ENCODE results near the gene ELN.
A peak's percentile ranks its signal among the peaks of the same experiment; 100 is the strongest.

The ELN gene

GRCh38 chr7:74061840-74062539 lies 34.0 kb downstream of the ELN start:
- peak; percentile 94 for DNase-seq (ENCODE audit: low read depth)

DNA sequence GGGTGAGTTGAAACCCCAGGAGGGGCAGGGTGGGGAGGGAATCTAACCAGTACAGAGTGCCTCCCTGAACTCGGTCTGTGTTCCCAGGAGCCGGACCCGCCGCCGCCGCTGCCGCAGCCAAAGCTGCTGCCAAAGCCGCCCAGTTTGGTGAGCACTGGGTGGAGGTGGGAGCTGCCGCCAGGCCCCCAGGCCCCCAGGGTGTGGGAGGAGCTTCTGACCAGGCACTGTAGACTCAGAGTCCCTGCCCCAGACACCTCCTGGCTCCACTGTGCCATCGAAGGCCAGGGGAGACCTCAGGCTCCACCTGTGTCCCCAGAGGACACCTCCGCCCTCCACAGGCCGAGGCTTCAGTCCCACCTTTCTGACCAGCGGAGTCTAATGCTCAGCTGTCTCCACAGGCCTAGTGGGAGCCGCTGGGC lies 35.3 kb downstream of the ELN start:
- no peak for DNase-seq (ENCODE audit: low read depth)

DNA sequence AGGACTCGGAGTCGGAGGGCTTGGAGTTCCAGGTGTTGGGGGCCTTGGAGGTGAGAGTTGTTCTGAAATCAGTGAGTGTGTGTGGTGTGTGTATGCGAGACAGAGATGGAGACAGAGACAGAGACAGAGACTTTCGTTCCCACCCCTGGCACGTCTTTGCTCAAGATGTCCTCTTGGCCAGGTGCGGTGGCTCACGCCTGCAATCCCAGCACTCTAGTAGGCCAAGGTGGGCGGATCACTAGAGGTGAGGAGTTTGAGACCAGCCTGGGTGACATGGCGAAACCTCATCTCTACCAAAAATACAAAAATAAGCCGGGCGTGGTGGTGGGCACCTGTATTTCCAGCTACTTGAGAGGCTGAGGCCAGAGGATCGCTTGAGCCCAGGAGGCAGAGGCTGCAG lies 35.7 kb downstream of the ELN start:
- DNase-seq (ENCODE audit: low read depth): no peak

- no peak for DNase-seq (ENCODE audit: low read depth)
Measured at GRCh38 chr7:74064696-74065095, 36.7 kb downstream of the ELN start.

- no peak for DNase-seq (ENCODE audit: low read depth)
Measured at GRCh38 chr7:74066626-74067025, 38.7 kb downstream of the ELN start.

DNA sequence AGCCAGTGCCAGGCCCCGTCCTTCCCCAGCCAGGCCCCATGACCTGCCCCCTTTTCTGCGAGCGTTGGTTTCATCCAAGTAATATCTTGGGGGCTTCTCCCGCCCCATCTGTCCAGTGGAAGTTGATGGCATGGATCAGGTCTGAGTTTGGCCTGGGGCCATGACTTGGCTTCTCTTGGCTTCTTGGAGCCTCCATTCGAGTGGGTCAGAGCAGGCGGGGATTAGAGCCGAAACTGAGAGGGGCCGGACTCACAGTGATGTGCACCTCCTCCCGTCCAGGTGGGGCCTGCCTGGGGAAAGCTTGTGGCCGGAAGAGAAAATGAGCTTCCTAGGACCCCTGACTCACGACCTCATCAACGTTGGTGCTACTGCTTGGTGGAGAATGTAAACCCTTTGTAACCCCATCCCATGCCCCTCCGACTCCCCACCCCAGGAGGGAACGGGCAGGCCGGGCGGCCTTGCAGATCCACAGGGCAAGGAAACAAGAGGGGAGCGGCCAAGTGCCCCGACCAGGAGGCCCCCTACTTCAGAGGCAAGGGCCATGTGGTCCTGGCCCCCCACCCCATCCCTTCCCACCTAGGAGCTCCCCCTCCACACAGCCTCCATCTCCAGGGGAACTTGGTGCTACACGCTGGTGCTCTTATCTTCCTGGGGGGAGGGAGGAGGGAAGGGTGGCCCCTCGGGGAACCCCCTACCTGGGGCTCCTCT lies 40.6 kb downstream of the ELN start:
- DNase-seq (ENCODE audit: low read depth): no peak

GRCh38 chr7:74069086-74069541 lies 41.1 kb downstream of the ELN start:
- no peak for DNase-seq (ENCODE audit: low read depth)

DNA sequence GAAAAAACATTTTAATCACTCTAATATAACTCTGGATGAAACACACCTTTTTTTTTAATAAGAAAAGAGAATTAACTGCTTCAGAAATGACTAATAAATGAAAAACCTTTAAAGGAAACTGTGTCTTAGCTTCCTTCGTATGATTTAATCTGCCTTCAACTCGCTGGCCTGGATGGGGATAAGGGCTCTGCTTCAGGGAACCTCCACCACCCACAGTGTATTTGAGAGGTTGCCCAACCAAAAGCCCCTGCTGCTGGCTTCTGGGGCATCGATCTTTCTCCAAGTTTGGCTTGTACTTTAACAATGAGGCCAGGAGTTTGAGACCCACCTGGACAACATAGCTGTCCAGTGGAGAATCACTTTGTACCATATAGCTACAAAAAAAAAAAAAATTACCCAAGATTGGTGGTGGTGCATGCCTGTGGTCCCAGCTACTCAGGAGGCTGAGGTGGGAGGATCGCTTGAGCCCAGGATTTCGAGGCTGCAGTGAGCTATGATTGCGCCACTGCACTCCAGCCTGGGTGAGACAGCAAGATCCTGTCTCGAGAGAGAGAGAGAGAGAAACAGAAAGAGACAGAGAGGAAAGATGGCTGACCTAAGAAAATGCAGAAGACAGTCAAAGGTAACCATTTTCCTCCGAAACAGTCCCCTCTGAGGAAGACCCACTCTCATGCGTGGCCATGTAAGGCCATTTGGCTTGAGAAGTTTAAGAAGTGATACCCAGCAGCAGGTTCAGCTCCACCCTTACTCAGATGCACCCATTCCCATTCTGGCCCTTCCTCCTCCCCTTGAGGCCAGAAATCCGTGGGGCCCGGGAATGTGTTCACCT lies 42.0 kb downstream of the ELN start:
- no peak for DNase-seq (ENCODE audit: low read depth)

DNA sequence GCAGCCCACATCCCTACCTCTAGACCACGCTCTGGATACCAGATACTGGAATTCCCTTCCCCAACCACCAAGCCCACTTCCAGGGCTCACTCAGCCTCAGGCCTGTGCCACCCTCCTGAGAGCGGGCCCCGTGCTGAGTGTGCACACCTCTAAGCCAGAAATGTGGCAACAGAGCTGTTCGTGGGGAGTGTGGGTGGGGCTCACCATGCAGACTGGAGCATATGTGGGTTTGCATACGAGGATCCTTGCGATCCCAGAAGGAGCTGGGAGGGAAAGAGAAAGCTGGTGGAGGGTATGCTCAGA lies 42.6 kb downstream of the ELN start:
- DNase-seq (ENCODE audit: low read depth): no peak

GRCh38 chr7:74071121-74071520 lies 43.1 kb downstream of the ELN start:
- DNase-seq (ENCODE audit: low read depth): no peak

- no peak for DNase-seq (ENCODE audit: low read depth)
Measured at GRCh38 chr7:74074770-74075169, 46.8 kb downstream of the ELN start.

DNA sequence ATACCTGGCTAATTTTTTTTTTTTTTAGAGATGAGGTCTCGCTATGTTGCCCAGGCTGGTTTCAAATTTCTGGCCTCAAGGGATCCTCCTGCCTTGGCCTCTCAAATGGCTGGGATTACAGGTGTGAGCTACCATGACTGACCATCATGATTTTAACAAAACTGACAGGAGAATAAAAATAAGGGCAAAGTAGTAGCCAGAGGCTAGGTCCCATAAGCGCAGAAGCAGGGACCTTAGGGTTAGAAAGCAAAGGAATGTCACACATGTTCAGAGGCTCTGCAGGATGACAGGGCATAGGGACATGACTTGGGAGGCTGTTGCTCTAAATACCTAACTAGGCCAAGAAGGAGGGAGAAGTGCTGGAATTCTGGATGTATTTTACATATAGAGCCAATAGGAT lies 50.5 kb downstream of the ELN start:
- DNase-seq (ENCODE audit: low read depth): no peak

DNA sequence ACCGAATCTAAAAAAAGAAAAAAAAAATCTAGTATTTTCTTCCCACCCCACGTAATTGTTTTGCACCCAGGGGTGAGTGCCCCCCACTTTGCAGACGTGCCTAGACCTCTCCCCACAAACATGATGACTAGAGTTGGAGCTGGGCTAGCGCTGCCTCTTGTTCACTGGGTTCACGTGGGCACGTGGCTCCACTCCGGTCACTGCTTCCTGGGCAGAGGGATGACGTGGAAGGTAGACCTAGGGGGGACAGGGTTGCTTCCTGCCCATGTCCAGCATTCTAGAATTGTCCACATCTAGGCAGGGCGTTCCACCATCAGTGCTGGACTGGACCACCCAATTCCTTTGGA lies 54.8 kb downstream of the ELN start:
- DNase-seq (ENCODE audit: low read depth): no peak

GRCh38 chr7:74083117-74083876 lies 55.3 kb downstream of the ELN start, which contains the start of gene LIMK1:
LIMK1 (plus strand) TSS chr7:74083804; CDS start chr7:74083991, 187 bp downstream.
- peak; percentile 40 for DNase-seq (ENCODE audit: low read depth)

DNA sequence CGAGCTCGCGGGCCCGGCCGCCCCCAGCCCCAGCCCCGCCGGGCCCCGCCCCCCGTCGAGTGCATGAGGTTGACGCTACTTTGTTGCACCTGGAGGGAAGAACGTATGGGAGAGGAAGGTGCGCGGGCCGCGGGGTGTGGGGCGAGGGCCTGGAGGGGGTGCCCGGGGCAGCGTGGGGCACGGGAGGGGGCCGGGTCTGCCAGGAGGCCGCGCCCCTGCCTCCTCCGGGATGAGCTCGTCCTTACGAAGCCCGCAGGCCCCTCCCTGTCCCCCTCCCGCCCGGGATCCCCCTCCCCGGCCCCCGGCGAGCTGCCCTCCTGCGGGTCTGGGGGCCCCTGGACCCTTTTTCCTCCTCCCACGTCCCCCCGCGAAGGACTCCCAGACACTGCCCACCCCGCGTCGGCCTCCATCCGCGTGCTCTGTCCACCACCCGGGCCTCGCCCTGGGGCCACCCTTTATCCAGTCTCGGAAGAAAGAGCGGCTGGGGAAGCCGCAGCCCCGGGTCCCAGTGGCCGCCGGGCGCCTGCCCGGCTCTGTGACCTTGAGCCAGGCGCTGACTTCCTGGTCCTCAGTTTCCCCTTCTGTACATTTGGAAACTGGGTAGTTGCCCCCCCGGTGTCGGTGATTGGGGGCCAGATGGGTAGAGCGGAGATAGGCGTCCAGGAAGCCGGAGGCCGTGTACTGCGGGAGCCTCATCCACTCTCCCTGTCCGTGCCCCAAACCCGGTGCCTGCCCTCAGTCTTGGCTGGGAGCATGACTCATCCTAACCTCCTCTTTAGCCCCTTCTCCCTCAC lies 56.2 kb downstream of the ELN start:
- no peak for DNase-seq (ENCODE audit: low read depth)

DNA sequence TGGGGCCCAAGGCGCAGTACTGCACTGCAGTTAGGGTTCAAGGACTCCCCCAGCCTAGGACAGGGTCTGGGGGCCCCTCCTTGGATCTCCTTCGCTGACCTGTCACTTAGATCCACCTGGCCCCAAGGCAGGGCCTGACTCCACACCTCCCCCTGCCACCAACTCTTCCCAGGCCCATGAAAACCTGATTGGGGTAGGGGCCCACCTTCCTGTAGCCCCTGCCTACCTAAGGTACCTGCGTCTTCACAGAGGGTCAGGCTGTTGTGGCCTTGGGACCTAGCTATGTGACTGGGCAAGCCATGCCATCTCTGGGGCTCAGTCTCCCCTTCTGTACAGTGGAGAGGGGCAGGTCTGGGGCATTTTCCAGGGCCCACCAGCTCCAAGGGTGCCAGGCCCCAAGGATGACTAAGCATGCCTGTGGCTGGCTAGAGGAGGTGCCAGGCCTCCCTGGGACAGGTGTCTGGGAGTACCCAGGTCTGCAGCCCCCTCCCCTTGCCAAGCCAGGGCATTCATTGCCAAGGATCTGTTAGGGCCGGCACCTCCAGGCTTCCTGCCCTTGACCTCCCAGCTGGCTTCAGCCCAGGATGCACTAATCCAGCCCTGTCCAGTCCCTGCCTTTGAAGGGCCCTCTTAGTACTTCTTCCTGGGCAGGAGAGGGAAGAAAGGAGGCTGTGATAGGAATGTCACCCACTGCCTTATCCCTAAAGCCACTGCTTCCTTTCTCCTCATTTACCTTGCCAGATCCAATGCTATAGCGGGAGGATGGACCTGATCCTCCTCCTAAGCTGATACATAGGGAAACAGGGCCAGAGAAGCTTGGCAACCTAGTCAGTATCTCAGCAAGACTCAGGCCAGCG lies 57.0 kb downstream of the ELN start:
- DNase-seq (ENCODE audit: low read depth): no peak

GRCh38 chr7:74087791-74088453 lies 59.9 kb downstream of the ELN start:
- no peak for DNase-seq (ENCODE audit: low read depth)

DNA sequence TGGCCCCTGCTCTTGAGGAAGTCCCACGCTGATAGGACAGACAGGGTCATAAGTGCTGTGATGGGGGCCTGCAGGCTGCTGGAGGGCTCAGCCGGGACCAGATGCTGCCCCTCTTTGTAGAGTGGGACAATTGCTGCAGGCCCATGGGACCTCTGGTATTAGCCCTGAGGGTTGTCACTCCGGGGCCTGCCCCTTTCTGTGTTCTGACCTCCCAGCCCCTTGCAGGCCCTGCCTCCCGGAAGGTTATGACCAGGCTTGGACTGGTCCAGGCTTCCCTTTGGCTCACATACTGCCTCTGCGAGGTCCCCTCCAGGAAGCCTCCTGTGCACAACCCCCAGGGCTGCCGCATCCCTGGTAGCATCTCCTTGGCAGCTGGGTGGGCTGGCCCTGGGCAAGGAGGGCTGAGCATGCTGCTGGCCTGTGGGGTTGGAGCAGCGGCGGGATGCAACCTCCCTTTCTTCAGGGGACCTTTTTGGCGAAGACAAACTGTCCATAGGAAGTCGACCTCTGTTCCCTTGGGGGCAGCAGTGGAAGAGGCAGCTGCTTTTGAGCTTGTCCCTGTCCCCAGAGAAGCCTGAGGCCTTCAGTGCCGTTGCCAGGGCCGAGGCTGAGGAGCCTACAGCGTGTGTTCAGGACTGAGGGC lies 64.5 kb downstream of the ELN start:
- DNase-seq (ENCODE audit: low read depth): no peak

DNA sequence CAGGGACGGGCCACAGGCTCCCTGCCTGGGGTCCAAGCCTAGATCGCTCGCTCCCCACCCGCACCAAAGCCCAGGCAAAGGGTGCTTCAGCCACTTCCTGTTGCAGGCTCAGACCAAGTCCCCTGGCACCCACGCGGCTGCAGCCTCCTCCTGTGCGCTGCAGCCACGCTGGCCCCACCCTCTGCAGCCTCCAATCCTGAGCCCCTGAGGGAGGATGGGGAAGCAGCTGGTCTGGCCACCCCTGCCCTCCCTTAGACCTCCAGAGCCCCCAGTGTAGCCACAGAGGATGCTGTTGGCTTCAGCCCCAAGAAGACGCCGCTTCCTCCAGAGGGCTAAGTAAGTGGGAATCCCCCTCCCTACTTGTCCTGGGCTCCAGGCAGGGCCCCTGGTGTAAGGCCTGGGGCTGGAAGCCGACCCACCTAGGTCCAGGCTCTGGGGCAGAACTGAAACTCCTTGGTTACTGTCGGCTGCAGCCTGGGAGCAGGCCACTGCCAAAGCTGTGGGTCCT lies 65.0 kb downstream of the ELN start:
- no peak for DNase-seq (ENCODE audit: low read depth)

Measured in stromal cell of bone marrow (primary cell).